Hematopoietic multipotent progenitor cell treated with erythropoietin and hydrocortisone succinate and interleukin-3 and kit ligand, for 15 days (in vitro differentiated cells): ENCODE data around the gene ZNRF2.
"Not testable (repeated sequence)": the region's sequence is repeated elsewhere in the genome, so short reads cannot be mapped to it uniquely, and the experiment has no call there.

Source experiments
- DNase-seq: peaks from one replicate; pipeline ENCODE4 v3.0.0-alpha.2; 2015; ENCODE audit warnings: low spot score

Gene ZNRF2

GRCh38 chr7:30290317-30290716 lies 5.9 kb downstream of the ZNRF2 start:
- DNase-seq: not testable (repeated sequence)

DNA sequence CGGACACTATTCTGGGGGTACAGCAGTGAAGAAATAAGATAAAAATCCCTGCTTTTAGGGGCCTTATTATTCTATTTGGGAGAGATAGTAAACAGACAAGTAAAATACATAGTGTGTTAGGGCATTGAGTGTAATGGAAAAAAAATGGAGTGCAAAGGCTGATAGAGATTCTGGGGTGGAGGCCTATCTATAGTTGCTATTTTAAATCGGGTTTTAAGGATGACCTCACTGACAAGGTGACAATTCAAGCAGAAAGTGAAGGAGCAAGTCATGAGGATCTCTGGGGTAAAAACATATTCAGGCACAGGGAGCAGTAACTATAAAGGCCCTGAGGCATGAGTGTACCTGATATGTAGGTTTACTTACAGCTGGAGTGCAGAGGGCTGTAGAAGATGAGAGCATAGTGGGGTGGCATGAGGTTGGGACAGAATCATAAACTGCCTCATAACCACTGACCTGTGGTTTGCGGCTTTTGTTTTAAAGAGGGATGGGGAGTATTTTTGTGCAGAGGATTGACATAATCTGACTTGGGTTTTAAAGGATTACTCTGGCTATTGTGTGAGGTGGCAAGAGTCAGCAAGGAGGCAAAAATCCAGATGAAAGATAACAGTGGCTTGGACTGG lies 8.1 kb downstream of the ZNRF2 start:
- not testable (repeated sequence) for DNase-seq

GRCh38 chr7:30296304-30296703 lies 11.9 kb downstream of the ZNRF2 start:
- DNase-seq: not testable (repeated sequence)

- not testable (repeated sequence) for DNase-seq
Observed at GRCh38 chr7:30297499-30297898, 13.1 kb downstream of the ZNRF2 start.

DNA sequence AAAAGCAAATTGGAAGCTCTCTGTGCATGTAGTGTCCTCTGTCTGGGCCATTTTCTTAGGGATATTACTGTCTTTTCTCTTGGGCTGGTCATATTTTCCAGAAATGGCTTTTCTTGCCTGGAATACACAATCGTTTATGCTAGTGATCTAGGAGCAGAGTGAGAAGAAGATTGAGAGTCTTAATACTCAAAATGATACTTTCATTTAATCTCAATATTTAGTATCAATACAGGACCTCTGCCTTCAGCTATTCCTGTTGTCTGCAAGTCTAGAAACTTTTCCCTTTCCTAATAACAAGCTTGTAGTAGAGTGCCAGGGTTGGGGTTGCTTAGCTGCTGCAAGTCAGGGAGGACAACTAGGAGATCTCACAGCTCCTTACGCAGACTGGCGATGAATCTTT lies 14.0 kb downstream of the ZNRF2 start:
- DNase-seq: not testable (repeated sequence)

DNA sequence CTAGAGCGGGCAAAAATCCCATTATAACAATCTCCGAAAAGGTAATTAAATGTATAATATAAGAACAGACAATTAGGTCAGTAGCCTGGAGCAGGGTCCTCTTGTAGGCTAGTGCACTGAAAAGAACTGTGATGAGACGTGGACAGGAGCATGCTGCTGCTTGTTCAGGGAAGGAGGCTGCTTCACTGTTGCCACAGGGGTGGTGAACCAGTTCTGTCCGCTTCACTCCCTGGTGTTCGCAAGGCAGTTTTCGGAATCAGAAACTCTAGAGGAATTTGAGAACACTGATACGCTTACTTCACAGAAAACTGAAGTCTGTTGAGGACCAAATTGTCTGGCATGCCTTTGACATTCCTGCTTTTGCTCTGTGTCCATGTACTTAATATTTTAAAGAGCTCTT lies 17.4 kb downstream of the ZNRF2 start:
- no peak for DNase-seq

GRCh38 chr7:30302656-30303311 lies 18.4 kb downstream of the ZNRF2 start:
- no peak for DNase-seq

DNA sequence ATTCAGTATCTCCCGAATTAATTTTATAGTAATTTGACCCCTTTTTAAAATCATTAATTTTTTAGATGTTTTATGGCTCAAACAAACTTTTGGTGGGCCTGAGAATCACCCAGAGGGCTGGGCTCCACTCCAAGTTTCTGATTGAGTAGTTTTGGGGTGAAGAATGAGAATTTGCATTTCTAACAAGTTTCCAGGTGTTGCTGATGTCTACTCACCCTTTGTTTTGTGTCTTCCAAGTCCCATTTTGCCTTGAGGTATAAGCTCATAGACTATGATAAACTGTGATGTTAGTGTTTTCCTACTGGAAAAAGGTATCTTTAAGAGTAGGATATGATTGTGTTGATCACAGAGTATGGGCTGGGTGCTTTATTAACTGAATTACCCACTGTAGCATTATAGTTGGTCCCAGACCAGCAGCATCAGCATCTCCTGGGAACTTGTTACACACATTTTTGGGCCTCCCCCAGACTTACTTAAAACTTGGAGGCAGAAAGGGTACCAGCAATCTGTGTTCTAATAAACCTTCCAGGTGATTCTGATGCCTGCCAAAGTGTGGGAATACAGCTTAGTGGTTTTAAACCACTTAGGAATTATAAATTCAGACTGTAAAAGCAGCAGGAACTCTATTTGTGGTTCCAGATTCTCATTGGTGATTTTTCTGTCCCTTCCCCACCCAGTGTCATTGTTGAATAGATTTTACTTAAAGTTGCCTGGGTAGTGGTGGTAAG lies 19.1 kb downstream of the ZNRF2 start:
- DNase-seq: no peak

DNA sequence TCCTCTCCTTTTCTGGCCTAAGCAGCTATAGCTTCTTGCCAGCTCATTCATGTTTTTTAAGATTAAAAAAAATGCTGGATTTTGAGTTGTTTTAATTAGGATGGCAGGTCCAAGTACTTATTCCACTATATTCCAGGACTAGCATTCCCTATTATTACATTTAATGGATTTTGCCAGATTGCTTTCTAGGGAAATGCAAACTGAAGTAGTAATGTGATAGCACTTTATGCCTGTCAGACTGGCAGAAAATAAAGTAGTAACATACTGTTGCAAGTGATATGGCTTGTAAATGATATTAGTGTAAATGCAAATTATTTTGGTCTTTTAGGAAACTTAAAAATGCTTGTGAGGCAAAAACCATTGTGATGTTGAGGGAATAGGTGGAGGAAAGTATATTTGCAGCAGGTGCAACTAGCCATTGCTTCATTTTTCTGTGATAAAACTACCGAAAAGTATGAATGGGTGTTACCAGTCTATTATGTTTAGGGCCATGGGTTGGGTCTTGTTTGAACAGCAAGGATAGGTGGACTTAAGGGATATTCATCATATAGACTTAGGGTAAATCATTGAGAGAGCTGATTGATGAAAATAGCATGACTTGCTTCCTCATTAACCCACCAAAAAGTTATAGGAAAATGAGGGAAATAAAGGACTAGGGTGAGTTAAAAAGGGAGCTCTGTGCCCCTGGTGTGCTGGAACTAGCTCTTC lies 19.9 kb downstream of the ZNRF2 start:
- no peak for DNase-seq

DNA sequence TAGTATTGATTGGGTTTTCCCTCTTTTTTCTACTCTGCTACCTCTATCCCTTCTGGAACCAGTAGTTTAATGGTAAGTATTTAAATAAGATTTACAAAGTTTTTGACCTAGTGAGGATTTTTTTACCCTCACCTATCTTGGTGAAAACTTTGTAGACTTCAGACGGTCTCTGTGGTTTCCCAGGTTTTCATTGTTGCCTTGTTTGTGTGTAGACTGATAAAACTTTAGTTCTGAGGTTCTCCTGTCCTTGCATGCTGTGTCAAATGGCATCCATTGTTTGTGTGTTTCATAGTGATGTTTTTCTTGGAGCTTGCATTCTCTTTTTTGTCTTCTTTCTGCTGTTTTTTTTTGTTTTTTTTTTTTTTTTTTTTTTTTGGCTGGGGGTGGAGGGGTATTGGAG lies 22.6 kb downstream of the ZNRF2 start:
- DNase-seq: no peak

DNA sequence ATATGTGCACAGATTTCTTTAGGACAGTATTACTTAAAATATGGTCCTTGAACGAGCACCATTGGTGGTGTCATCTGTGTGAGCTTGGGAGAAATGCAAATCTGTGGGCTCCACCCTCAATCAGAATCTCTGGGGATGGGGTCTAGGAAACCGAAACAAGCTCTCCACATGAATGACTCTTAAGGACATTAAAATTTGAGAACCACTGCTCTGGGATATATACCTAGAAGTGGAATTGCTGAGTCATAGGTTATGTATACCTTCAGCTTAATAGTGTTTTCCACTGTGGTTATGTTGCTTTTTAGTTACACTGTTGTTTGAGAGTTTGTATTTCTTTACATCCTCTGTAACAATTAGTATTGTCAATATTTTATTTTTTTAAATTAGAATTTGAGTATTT lies 24.0 kb downstream of the ZNRF2 start:
- peak; percentile 28 for DNase-seq

- DNase-seq: no peak
Observed at GRCh38 chr7:30309302-30309701, 24.9 kb downstream of the ZNRF2 start.

GRCh38 chr7:30309842-30310435 lies 25.5 kb downstream of the ZNRF2 start:
- no peak for DNase-seq

DNA sequence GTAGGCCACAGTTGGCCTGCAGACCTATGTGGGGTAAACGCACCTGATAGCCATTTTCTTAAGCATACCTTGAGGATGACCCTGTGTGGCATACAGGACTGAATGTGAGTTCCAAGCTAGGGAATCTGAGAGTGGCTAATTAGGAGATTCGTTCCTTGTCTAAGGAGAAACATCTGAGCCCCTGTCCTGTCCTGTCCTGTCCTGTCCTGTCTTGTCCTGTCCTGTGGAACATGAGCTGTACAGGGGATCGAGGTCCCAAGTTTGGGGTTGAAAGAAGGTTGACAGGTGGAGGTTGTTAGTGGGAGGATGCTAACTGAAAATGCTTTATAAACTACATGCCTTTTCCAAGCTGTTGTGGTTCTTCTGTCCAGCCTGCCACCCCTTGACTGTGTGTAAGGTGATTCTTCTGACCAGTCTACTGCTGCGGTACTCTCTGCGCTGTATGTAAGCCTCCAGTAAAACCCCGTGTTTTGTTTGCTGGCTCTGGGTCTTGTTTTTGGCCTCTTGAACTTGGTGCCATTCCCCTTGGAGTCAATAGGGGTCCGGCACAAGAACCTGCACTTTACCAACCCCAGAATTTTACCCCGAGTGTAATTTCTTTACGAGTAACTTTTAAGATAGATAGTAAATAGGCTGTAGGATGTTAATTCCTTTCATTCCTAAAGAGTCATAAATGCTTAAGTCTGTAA lies 26.4 kb downstream of the ZNRF2 start:
- DNase-seq: no peak

GRCh38 chr7:30312178-30312577 lies 27.8 kb downstream of the ZNRF2 start:
- no peak for DNase-seq

GRCh38 chr7:30313348-30313747 lies 29.0 kb downstream of the ZNRF2 start:
- no peak for DNase-seq

DNA sequence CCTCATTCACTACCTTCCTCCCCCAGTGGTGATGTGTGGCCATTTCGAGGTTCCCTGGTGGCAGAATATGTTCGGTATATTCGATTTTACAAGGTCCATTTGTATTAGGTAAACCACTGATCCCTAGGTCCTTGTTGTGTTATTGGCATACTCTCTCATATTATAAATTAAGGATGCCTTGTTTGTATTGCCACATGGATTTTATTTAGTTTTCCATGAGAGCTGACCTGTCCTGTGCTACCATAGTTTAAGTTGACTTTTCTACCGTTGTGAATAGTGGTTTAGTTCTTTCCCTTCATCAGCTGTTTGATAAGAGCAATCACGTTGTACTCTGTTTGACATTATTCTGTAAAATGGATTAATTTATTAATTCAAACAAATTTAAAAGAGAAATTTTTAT lies 29.4 kb downstream of the ZNRF2 start:
- no peak for DNase-seq

DNA sequence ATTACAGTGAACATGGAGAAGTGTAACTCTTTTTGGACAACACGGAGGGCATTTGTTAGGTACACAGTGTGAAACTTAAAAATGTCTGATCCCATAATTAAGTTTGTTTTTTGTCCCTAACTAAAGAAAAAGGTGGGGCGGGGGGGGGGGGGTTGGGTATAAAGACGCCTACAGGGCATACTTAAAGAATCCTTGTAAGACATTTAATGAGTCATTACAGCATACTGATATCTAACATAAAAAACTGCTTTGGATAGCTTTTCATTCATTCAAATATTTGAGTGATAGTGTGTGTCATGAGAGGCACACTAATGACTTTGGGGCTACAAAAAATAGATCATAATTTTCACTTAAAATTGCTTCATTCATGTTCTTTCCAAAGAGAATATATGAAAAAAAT lies 31.2 kb downstream of the ZNRF2 start:
- no peak for DNase-seq

DNA sequence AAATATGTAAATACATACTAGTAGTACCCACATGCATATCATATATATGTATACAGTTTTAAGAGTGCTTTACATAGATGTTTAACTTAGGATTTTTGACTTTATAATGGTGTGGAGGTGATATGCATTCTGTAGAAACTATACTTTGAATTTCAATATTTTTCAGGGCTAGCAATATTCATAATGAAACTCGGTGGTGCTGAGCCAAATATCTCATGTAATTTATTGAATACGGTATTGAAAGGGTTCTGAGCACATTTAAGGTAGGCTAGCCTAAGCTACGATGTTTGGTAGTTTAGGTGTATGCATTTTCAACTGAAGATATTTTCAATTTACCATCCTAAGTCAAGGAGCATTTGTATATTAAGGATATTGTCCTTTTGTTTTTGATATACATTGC lies 36.0 kb downstream of the ZNRF2 start:
- no peak for DNase-seq

- DNase-seq: no peak
Observed at GRCh38 chr7:30321089-30321881, 36.9 kb downstream of the ZNRF2 start.

- peak; percentile 24 for DNase-seq
Observed at GRCh38 chr7:30321882-30322192, 37.4 kb downstream of the ZNRF2 start.
